Measurements from ENCODE around the gene VAV3.

DNA sequence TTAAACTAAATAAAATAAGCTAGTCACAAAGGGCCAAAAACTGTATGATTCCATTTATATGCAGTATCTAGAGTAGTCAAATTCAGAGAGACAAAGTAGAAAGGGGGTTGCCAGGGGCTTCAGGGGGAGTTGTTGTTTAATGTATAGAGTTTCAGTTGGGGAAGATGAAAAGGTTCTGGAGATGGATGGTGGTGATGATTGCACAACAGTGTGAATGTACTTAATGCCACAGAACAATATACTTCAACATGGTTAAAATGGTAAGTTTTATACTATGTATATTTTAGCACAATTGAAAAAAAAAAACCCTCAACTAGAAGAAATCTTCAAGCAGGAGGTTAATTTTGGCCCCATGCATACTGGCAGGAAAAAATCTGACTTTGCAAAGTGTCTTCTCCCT, 24.3 kb downstream of the VAV3 start:
- TF ChIP-seq CTCF (conservative IDR thresholded peaks at IDR 0.05 in 1 of 2, IDR thresholded peaks at IDR 0.05 in 1 of 2; ENCODE audit: low read depth in 1 of 2, low read length in 2 of 2) (no peak), EZH2 (IDR thresholded peaks at IDR 0.05; ENCODE audit: low read length, missing control alignments) (no peak)

All from fibroblast of lung (primary cell).